SK-N-SH (cell line): ENCODE data around the gene SLC38A3. TPM values are rescaled to one million over a fixed set of nuclear protein-coding genes. Genes with fewer than 3 reads are reported as not detected.

Experiments
- CTCF ChIA-PET: fragments of 300-600, 350-600 bp; formaldehyde crosslinking; extraction: SDS; loops from one replicate; lab custom pipeline; 2021; lab: Yijun Ruan, JAX
- POLR2A ChIA-PET: fragments of 350-600 bp; sonication (Branson Sonifier 250); formaldehyde crosslinking; extraction: SDS; loops from one replicate; lab custom pipeline; 2020; ENCODE audit warnings: antibody characterized with exemption, inconsistent platforms; lab: Yijun Ruan, JAX
- DNase-seq: peaks from one replicate; pipeline ENCODE4 v3.0.0; 2012
- H2AFZ ChIP-seq: fragments of 200-600 bp; sonication (generic); 2 replicates; pipeline ENCODE4 v1.8.1; 2016; ENCODE audit warnings: antibody characterized with exemption, mild to moderate bottlenecking, low read depth
- H3F3A ChIP-seq: fragments of 200-600 bp; sonication (generic); replicated peaks from 2 replicates; pipeline ENCODE3; 2016; ENCODE audit warnings: antibody characterized with exemption, mild to moderate bottlenecking; ENCODE audit not compliant: insufficient read depth
- H3K27ac ChIP-seq, 2 experiments: fragments of 200-500 bp in 1 of 2; fragments of 200-600 bp in 1 of 2; sonication (Bioruptor generic) in 1 of 2; sonication (generic), shearing (Covaris generic) in 1 of 2; 2 replicates each; pipeline versions ENCODE4 v1.5.1 to v1.6.1; 2014 to 2016; ENCODE audit warnings: low read depth in 2 of 2, inconsistent platforms in 1 of 2, low read length in 1 of 2, mild to moderate bottlenecking in 1 of 2, mixed read lengths in 1 of 2
- H3K27me3 ChIP-seq: fragments of 200-600 bp; sonication (generic), shearing (Covaris generic); 2 replicates; pipeline ENCODE4 v1.6.1; 2016; ENCODE audit warnings: mixed run types; ENCODE audit not compliant: insufficient read depth
- H3K36me3 ChIP-seq, 2 experiments: fragments of 200-500 bp in 1 of 2; fragments of 200-600 bp in 1 of 2; sonication (Bioruptor generic) in 1 of 2; sonication (generic) in 1 of 2; replicated peaks in 1 of 2; 2 replicates each; pipeline versions ENCODE3 to v1.5.1; 2014 to 2016; ENCODE audit warnings: low read length in 1 of 2, mild to moderate bottlenecking in 1 of 2; ENCODE audit not compliant: insufficient read depth in 2 of 2, control insufficient read depth in 1 of 2
- H3K4me1 ChIP-seq, 2 experiments: fragments of 200-500 bp in 1 of 2; fragments of 200-600 bp in 1 of 2; sonication (Bioruptor generic) in 1 of 2; sonication (generic), shearing (Covaris generic) in 1 of 2; 2 replicates each; pipeline versions ENCODE4 v1.5.1 to v1.6.1; 2014 to 2016; ENCODE audit warnings: low read depth in 1 of 2, low read length in 1 of 2, mixed run types in 1 of 2; ENCODE audit not compliant: insufficient read depth in 2 of 2, control insufficient read depth in 1 of 2
- H3K4me2 ChIP-seq: fragments of 200-600 bp; sonication (generic), shearing (Covaris generic); 2 replicates; pipeline ENCODE4 v1.6.1; 2017; ENCODE audit warnings: mixed run types
- H3K4me3 ChIP-seq, 2 experiments: fragments of 200-500 bp in 1 of 2; fragments of 200-600 bp in 1 of 2; sonication (Bioruptor generic) in 1 of 2; sonication (generic), shearing (Covaris generic) in 1 of 2; 2 replicates each; pipeline versions ENCODE4 v1.5.1 to v1.8.1; 2014 to 2016; ENCODE audit warnings: low read depth in 2 of 2, inconsistent platforms in 1 of 2, low read length in 1 of 2, mild to moderate bottlenecking in 1 of 2, mixed read lengths in 1 of 2, moderate library complexity in 1 of 2
- H3K79me2 ChIP-seq: fragments of 200-600 bp; sonication (generic); 2 replicates; pipeline ENCODE4 v1.8.1; 2017; ENCODE audit warnings: mild to moderate bottlenecking; ENCODE audit not compliant: insufficient read depth
- H3K9ac ChIP-seq: fragments of 200-600 bp; sonication (generic); 2 replicates; pipeline ENCODE4 v1.6.1; 2017; ENCODE audit warnings: mixed run types
- H3K9me2 ChIP-seq: fragments of 200-600 bp; sonication (generic); 2 replicates; pipeline ENCODE4 v1.6.1; 2017; ENCODE audit warnings: mixed run types
- H3K9me3 ChIP-seq: fragments of 200-600 bp; sonication (generic); 2 replicates; pipeline ENCODE4 v1.6.1; 2017; ENCODE audit warnings: mixed run types, mild to moderate bottlenecking, moderate library complexity
- H4K20me1 ChIP-seq: fragments of 200-600 bp; sonication (generic); 2 replicates; pipeline ENCODE4 v1.6.1; 2017; ENCODE audit warnings: mild to moderate bottlenecking, mixed run types; ENCODE audit not compliant: insufficient read depth
- EP300 ChIP-seq, 2 experiments: IDR thresholded peaks; 2 replicates each; pipeline versions ENCODE4 v1.4.0 to v1.6.1; 2012; ENCODE audit warnings: borderline replicate concordance in 1 of 2, low read depth in 1 of 2, low read length in 1 of 2
- FOSL2 ChIP-seq: IDR thresholded peaks from 2 replicates; pipeline ENCODE4 v1.4.0; 2012; ENCODE audit warnings: low read depth, mild to moderate bottlenecking, moderate library complexity, borderline replicate concordance
- IRF3 ChIP-seq: fragments of 150-350 bp; IDR thresholded peaks from 2 replicates; pipeline ENCODE4 v1.6.1; 2016; ENCODE audit warnings: mild to moderate bottlenecking, low read depth, low read length
- JUND ChIP-seq: IDR thresholded peaks from 2 replicates; pipeline ENCODE4 v1.4.0; 2012
- NFIC ChIP-seq: IDR thresholded peaks from 2 replicates; pipeline ENCODE4 v1.4.0; 2012; ENCODE audit warnings: borderline replicate concordance
- RAD21 ChIP-seq: IDR thresholded peaks from 2 replicates; pipeline ENCODE4 v1.6.1; 2012; ENCODE audit warnings: mild to moderate bottlenecking, low read length
- RCOR1 ChIP-seq: fragments of 150-350 bp; IDR thresholded peaks from 2 replicates; pipeline ENCODE4 v1.6.1; 2017; ENCODE audit warnings: antibody characterized with exemption, low read length
- REST ChIP-seq: IDR thresholded peaks from 2 replicates; pipeline ENCODE4 v1.6.1; 2012; ENCODE audit warnings: mild to moderate bottlenecking, low read depth, low read length, moderate library complexity
- RFX5 ChIP-seq: IDR thresholded peaks from 2 replicates; pipeline ENCODE4 v1.6.1; 2012; ENCODE audit warnings: mild to moderate bottlenecking, improper control_type of control experiment, low read length
- RXRA ChIP-seq: IDR thresholded peaks from 2 replicates; pipeline ENCODE4 v1.4.0; 2012; ENCODE audit warnings: low read depth, mild to moderate bottlenecking, borderline replicate concordance
- SIN3A ChIP-seq: IDR thresholded peaks from 2 replicates; pipeline ENCODE4 v1.6.1; 2012; ENCODE audit warnings: low read depth, mild to moderate bottlenecking, low read length, moderate library complexity, borderline replicate concordance
- SMC3 ChIP-seq: IDR thresholded peaks from 2 replicates; pipeline ENCODE4 v1.6.1; 2012; ENCODE audit warnings: low read depth, low read length, improper control_type of control experiment
- USF1 ChIP-seq: IDR thresholded peaks from 2 replicates; pipeline ENCODE4 v1.4.0; 2012; ENCODE audit warnings: low read depth, borderline replicate concordance
- ZBTB33 ChIP-seq: IDR thresholded peaks from 2 replicates; pipeline ENCODE4 v1.4.0; 2012; ENCODE audit warnings: low read depth, borderline replicate concordance
- WGBS: methylation state at CpG from one replicate; pipeline ENCODE4 v1.1.6; 2017; ENCODE audit warnings: low lambda C conversion rate; 5-methylcytosine and 5-hydroxymethylcytosine counted together
- polyA plus RNA-seq, 3 experiments: library from polyadenylated mRNA; depleted of rRNA; stranded (reverse); fragments of >200 nt; gene quantifications; 2 replicates each; pipeline ENCODE4 v1.2.3, GENCODE V29; 2012

Gene SLC38A3
- polyA plus RNA-seq, 1 of the 3 experiments (the other 2 are of a cell fraction), result 0.84 TPM

GRCh38 chr3:50203809-50204803 is 965 bp upstream of the SLC38A3 start:
- no peaks in the 10 kb centered on the region for H3K9me2 ChIP-seq
- H4K20me1 ChIP-seq, result no peaks in the 10 kb centered on the region
- no peak overlapping the region for H3K9ac ChIP-seq
- DNase-seq, result no peak
- peak overlapping the region; percentile 55; the same call in 1 of the 2 replicates for H3K4me2 ChIP-seq
- 77% methylated on average over 10 of the region's 12 CpGs for WGBS
- ChIA-PET CTCF (interaction anchor here (0.8 to 61.6 kb wide), 14 partner anchors 8 to 665 kb away, joined by 3 to 1375 read pairs (median 4); partner anchors contain the start of gene GNAT1), POLR2A (interaction anchor here (1.3 kb wide), 1 partner anchor 8 kb away, joined by 4 read pairs; no protein-coding TSS in a partner anchor)
- H3K27me3 ChIP-seq, result peaks cover 35% of the 10 kb centered on the region
- TF ChIP-seq RFX5 (no peak), NFIC (no peak), RXRA (no peak), RCOR1 (no peak)
- no peak overlapping the region for H3K27ac ChIP-seq
- no peak overlapping the region for H3K4me3 ChIP-seq
- H3K36me3 ChIP-seq, result no peaks in the 10 kb centered on the region
- no peaks in the 10 kb centered on the region for H3K79me2 ChIP-seq
- H3K9me3 ChIP-seq, result no peaks in the 10 kb centered on the region
- H3K4me1 ChIP-seq, result peaks cover 0 to 11% of the 10 kb centered on the region in 2 experiments; a peak in 1 of 4 replicates
- H3F3A ChIP-seq, result no peaks in the 10 kb centered on the region
- no peak overlapping the region for H2AFZ ChIP-seq

- CTCF ChIA-PET, result interaction anchor here (1.1 to 61.6 kb wide), 5 partner anchors 14 to 41 kb away, joined by 3 to 1375 read pairs (median 4); partner anchors contain the start of gene GNAT1
- POLR2A ChIA-PET, result interaction anchor here (0.5 to 1.4 kb wide), 3 partner anchors 9 to 86 kb away, joined by 3 to 4 read pairs (median 3); no protein-coding TSS in a partner anchor
- WGBS, result 40% methylated on average over 2 of the region's 67 CpGs
- peak overlapping the region; percentile 47 to 48; a peak in 3 of 4 replicates for H3K4me3 ChIP-seq
- no peaks in the 10 kb centered on the region for H3F3A ChIP-seq
- H3K36me3 ChIP-seq, result no peaks in the 10 kb centered on the region
- H3K27ac ChIP-seq, result no peak overlapping the region
- no peaks in the 10 kb centered on the region for H3K9me2 ChIP-seq
- peaks cover 0 to 11% of the 10 kb centered on the region in 2 experiments; a peak in 1 of 4 replicates for H3K4me1 ChIP-seq
- H4K20me1 ChIP-seq, result no peaks in the 10 kb centered on the region
- H2AFZ ChIP-seq, result peak overlapping the region; percentile 63; the same call in 1 of the 2 replicates
- peak; percentile 62 for DNase-seq
- H3K9me3 ChIP-seq, result no peaks in the 10 kb centered on the region
- peaks cover 28% of the 10 kb centered on the region for H3K27me3 ChIP-seq
- 0 out of 2 replicates have a peak overlapping the region, but pooled peaks have one; percentile 75 for H3K4me2 ChIP-seq
- no peaks in the 10 kb centered on the region for H3K79me2 ChIP-seq
- H3K9ac ChIP-seq, result no peak overlapping the region
- TF ChIP-seq USF1 (no peak), RFX5 (no peak), NFIC (no peak), RAD21 (no peak), ZBTB33 (no peak), SIN3A (no peak), JUND (no peak), IRF3 (no peak), SMC3 (no peak), EP300 (IDR thresholded peaks at IDR 0.05; ENCODE audit: borderline replicate concordance in 1 of 2, low read depth in 1 of 2, low read length in 1 of 2) (no peak), FOSL2 (no peak), REST (no peak)
Measured at GRCh38 chr3:50205413-50206276, 574 bp downstream of the SLC38A3 start.
